ENCODE measurements around the gene SETDB1. TPM values are rescaled to one million over a fixed set of nuclear protein-coding genes. Genes with fewer than 3 reads are reported as not detected.

Gene SETDB1
- total and polyA plus RNA-seq, 2 of the 13 experiments (the other 11 are each of a cell fraction or from before 2014, with no cell fraction given): 33.1 to 34.6 TPM

DNA sequence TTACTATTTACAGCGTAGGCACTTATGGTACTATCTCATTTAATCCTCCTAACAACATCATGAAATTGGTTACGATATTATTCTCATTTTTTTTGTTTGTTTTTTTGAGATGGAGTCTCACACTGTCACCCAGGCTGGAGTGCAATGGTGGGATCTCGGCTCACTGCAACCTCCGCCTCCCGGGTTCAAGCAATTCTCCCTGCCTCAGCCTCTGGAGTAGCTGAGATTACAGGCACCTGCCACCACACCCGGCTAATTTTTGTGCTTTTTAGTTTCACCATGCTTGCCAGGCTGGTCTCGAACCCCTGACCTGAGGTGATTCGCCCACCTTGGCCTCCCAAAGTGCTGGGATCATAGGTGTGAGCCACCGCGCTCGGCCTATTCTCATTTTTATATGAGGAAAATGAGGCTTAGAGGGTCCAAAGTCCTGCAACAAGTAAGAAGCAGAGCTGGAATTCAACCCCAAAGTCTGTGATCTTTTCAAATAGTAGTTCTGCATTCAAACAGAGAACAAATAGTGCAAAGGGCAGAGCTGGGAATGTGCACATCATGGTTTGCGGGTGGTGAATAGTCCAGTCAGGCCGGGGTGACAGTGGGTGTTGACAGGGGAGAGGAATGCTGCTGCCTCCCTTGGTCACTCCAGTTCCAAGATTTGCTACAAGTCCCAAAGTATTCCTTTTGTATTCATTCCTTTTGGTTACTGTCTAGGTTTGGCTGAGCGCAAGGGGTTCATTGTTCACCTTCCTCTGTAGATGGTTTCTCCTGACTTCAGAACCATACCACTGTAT, 86.7 kb downstream of the SETDB1 start (continued):
- TF ChIP-seq, protein P1, sequence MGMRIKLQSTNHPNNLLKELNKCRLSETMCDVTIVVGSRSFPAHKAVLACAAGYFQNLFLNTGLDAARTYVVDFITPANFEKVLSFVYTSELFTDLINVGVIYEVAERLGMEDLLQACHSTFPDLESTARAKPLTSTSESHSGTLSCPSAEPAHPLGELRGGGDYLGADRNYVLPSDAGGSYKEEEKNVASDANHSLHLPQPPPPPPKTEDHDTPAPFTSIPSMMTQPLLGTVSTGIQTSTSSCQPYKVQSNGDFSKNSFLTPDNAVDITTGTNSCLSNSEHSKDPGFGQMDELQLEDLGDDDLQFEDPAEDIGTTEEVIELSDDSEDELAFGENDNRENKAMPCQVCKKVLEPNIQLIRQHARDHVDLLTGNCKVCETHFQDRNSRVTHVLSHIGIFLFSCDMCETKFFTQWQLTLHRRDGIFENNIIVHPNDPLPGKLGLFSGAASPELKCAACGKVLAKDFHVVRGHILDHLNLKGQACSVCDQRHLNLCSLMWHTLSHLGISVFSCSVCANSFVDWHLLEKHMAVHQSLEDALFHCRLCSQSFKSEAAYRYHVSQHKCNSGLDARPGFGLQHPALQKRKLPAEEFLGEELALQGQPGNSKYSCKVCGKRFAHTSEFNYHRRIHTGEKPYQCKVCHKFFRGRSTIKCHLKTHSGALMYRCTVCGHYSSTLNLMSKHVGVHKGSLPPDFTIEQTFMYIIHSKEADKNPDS (CRISPR knock-in tag; IDR thresholded peaks at IDR 0.05): no peak
- TF ChIP-seq, protein P2, sequence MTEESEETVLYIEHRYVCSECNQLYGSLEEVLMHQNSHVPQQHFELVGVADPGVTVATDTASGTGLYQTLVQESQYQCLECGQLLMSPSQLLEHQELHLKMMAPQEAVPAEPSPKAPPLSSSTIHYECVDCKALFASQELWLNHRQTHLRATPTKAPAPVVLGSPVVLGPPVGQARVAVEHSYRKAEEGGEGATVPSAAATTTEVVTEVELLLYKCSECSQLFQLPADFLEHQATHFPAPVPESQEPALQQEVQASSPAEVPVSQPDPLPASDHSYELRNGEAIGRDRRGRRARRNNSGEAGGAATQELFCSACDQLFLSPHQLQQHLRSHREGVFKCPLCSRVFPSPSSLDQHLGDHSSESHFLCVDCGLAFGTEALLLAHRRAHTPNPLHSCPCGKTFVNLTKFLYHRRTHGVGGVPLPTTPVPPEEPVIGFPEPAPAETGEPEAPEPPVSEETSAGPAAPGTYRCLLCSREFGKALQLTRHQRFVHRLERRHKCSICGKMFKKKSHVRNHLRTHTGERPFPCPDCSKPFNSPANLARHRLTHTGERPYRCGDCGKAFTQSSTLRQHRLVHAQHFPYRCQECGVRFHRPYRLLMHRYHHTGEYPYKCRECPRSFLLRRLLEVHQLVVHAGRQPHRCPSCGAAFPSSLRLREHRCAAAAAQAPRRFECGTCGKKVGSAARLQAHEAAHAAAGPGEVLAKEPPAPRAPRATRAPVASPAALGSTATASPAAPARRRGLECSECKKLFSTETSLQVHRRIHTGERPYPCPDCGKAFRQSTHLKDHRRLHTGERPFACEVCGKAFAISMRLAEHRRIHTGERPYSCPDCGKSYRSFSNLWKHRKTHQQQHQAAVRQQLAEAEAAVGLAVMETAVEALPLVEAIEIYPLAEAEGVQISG (CRISPR knock-in tag; IDR thresholded peaks at IDR 0.05): peak; percentile 73; the same call in 1 of the 2 replicates
- TF ChIP-seq BHLHE40 (IDR thresholded peaks at IDR 0.05; ENCODE audit: low read length) (no peak), ZNF260 (CRISPR knock-in tag; IDR thresholded peaks at IDR 0.05; ENCODE audit: borderline replicate concordance, low read depth) (no peak), DMAP1 (CRISPR knock-in tag; IDR thresholded peaks at IDR 0.05) (0 out of 2 replicates have a peak, but pooled peaks have one; percentile 63), ONECUT2 (CRISPR knock-in tag; IDR thresholded peaks at IDR 0.05) (no peak), NFATC3 (CRISPR knock-in tag; IDR thresholded peaks at IDR 0.05) (no peak; the same call in 1 of the 2 replicates), ZNF839 (CRISPR knock-in tag; IDR thresholded peaks at IDR 0.05; ENCODE audit: borderline replicate concordance) (no peak), ZNF33B (CRISPR knock-in tag; IDR thresholded peaks at IDR 0.05) (no peak), KDM6A (CRISPR knock-in tag; IDR thresholded peaks at IDR 0.05; ENCODE audit: low read depth) (peak; percentile 98), ZNF367 (CRISPR knock-in tag; IDR thresholded peaks at IDR 0.05; ENCODE audit: borderline replicate concordance) (no peak), AGO1 (IDR thresholded peaks at IDR 0.05; ENCODE audit: low read depth, low read length, poor library complexity, severe bottlenecking) (no peak), HNRNPUL1 (IDR thresholded peaks at IDR 0.05; ENCODE audit: low read depth, low read length) (no peak), MAFF (IDR thresholded peaks at IDR 0.05; ENCODE audit: low read depth, low read length) (peak; percentile 47)
- TF ChIP-seq, protein P3, sequence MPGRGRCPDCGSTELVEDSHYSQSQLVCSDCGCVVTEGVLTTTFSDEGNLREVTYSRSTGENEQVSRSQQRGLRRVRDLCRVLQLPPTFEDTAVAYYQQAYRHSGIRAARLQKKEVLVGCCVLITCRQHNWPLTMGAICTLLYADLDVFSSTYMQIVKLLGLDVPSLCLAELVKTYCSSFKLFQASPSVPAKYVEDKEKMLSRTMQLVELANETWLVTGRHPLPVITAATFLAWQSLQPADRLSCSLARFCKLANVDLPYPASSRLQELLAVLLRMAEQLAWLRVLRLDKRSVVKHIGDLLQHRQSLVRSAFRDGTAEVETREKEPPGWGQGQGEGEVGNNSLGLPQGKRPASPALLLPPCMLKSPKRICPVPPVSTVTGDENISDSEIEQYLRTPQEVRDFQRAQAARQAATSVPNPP (CRISPR knock-in tag; IDR thresholded peaks at IDR 0.05): no peak
- TF ChIP-seq, protein P4, sequence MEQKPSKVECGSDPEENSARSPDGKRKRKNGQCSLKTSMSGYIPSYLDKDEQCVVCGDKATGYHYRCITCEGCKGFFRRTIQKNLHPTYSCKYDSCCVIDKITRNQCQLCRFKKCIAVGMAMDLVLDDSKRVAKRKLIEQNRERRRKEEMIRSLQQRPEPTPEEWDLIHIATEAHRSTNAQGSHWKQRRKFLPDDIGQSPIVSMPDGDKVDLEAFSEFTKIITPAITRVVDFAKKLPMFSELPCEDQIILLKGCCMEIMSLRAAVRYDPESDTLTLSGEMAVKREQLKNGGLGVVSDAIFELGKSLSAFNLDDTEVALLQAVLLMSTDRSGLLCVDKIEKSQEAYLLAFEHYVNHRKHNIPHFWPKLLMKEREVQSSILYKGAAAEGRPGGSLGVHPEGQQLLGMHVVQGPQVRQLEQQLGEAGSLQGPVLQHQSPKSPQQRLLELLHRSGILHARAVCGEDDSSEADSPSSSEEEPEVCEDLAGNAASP (CRISPR knock-in tag; IDR thresholded peaks at IDR 0.05; ENCODE audit: borderline replicate concordance): peak; percentile 58; the same call in 1 of the 2 replicates
- TF ChIP-seq, protein P5, sequence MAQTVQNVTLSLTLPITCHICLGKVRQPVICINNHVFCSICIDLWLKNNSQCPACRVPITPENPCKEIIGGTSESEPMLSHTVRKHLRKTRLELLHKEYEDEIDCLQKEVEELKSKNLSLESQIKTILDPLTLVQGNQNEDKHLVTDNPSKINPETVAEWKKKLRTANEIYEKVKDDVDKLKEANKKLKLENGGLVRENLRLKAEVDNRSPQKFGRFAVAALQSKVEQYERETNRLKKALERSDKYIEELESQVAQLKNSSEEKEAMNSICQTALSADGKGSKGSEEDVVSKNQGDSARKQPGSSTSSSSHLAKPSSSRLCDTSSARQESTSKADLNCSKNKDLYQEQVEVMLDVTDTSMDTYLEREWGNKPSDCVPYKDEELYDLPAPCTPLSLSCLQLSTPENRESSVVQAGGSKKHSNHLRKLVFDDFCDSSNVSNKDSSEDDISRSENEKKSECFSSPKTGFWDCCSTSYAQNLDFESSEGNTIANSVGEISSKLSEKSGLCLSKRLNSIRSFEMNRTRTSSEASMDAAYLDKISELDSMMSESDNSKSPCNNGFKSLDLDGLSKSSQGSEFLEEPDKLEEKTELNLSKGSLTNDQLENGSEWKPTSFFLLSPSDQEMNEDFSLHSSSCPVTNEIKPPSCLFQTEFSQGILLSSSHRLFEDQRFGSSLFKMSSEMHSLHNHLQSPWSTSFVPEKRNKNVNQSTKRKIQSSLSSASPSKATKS (CRISPR knock-in tag; IDR thresholded peaks at IDR 0.05): no peak
- TF ChIP-seq, protein P6, sequence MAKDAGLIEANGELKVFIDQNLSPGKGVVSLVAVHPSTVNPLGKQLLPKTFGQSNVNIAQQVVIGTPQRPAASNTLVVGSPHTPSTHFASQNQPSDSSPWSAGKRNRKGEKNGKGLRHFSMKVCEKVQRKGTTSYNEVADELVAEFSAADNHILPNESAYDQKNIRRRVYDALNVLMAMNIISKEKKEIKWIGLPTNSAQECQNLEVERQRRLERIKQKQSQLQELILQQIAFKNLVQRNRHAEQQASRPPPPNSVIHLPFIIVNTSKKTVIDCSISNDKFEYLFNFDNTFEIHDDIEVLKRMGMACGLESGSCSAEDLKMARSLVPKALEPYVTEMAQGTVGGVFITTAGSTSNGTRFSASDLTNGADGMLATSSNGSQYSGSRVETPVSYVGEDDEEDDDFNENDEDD (CRISPR knock-in tag; IDR thresholded peaks at IDR 0.05; ENCODE audit: borderline replicate concordance): no peak
